Endothelial cell of umbilical vein (primary cell): ENCODE results near the gene SUPT4H1. TPM values are rescaled to one million over a fixed set of nuclear protein-coding genes. Genes with fewer than 3 reads are reported as not detected.

Experiments used
- BruUV-seq: library from RNA; stranded (reverse); fragments of 400-500 nt; replicated peaks from 2 replicates; lab custom pipeline; 2021; lab: Mats Ljungman, UMichigan
- CTCF ChIA-PET: fragments of 300-600, 350-600 bp; sonication (Branson Sonifier 250); formaldehyde crosslinking; loops from one replicate; lab custom pipeline; 2021; ENCODE audit warnings: antibody characterized with exemption, inconsistent platforms; lab: Charles Lee
- POLR2A ChIA-PET: fragments of 300-600, 350-600 bp; sonication (Branson Sonifier 250); formaldehyde crosslinking; loops from one replicate; lab custom pipeline; 2021; ENCODE audit warnings: antibody characterized with exemption, inconsistent platforms; lab: Charles Lee
- DNase-seq: peaks from one replicate; pipeline ENCODE4 v3.0.0-alpha.2; 2011; ENCODE audit warnings: low read depth, low spot score
- FAIRE-seq: peaks from 2 replicates; lab custom pipeline; 2011; peaks lifted over from hg19 to GRCh38; lab: Jason Lieb, UNC
- H2AFZ ChIP-seq: 2 replicates; pipeline ENCODE4 v1.6.0; 2012; ENCODE audit warnings: low read depth, low read length, control low read depth, inconsistent platforms
- H3K27ac ChIP-seq: 2 replicates; pipeline ENCODE4 v1.5.1; 2011; ENCODE audit warnings: low read depth, mild to moderate bottlenecking, control low read depth, low read length, moderate library complexity; ENCODE audit not compliant: insufficient read depth
- H3K27me3 ChIP-seq, 2 experiments: 2 replicates each; pipeline versions ENCODE4 v1.6.0 to v1.6.1; 2011; ENCODE audit warnings: low read length in 2 of 2, mixed read lengths in 1 of 2; ENCODE audit not compliant: control insufficient read depth in 2 of 2, insufficient read depth in 2 of 2
- H3K36me3 ChIP-seq, 2 experiments: 2 replicates in 1 of 2; 3 replicates in 1 of 2; pipeline ENCODE4 v1.5.1; 2011; ENCODE audit warnings: low read length in 2 of 2, mild to moderate bottlenecking in 1 of 2, moderate library complexity in 1 of 2; ENCODE audit not compliant: control insufficient read depth in 2 of 2, insufficient read depth in 2 of 2; ENCODE audit errors: extremely low read depth in 1 of 2
- H3K4me1 ChIP-seq: 3 replicates; pipeline ENCODE4 v1.5.1; 2011; ENCODE audit warnings: mild to moderate bottlenecking, low read length; ENCODE audit not compliant: control insufficient read depth, insufficient read depth; ENCODE audit errors: extremely low read depth
- H3K4me2 ChIP-seq: 2 replicates; pipeline ENCODE4 v1.6.1; 2011; ENCODE audit warnings: low read length, control low read depth, mixed read lengths; ENCODE audit not compliant: insufficient read depth
- H3K4me3 ChIP-seq, 3 experiments: fragments of 200-600 bp in 1 of 3; sonication (generic), shearing (Covaris generic) in 1 of 3; replicated peaks in 1 of 3; 2 replicates each; pipeline ENCODE4 v1.5.1; 2011 to 2016; ENCODE audit warnings: control low read depth in 3 of 3, low read length in 3 of 3, mild to moderate bottlenecking in 2 of 3, inconsistent platforms in 1 of 3, low read depth in 1 of 3, moderate library complexity in 1 of 3; ENCODE audit not compliant: insufficient read depth in 1 of 3
- H3K79me2 ChIP-seq: 2 replicates; pipeline ENCODE4 v1.6.0; 2012; ENCODE audit warnings: low read length, inconsistent platforms; ENCODE audit not compliant: control insufficient read depth, insufficient read depth
- H3K9ac ChIP-seq: replicated peaks from 2 replicates; pipeline ENCODE3; 2011; ENCODE audit warnings: low read length, control low read depth; ENCODE audit not compliant: insufficient read depth; ENCODE audit errors: extremely low read depth
- H3K9me1 ChIP-seq: replicated peaks from 3 replicates; pipeline ENCODE4 v1.6.0; 2011; ENCODE audit warnings: mild to moderate bottlenecking, low read length; ENCODE audit not compliant: control insufficient read depth, insufficient read depth; ENCODE audit errors: extremely low read depth
- H3K9me3 ChIP-seq: replicated peaks from 2 replicates; pipeline ENCODE4 v1.5.1; 2012; ENCODE audit warnings: low read length, inconsistent platforms; ENCODE audit not compliant: control insufficient read depth, insufficient read depth
- H4K20me1 ChIP-seq: replicated peaks from 2 replicates; pipeline ENCODE3; 2011; ENCODE audit warnings: mild to moderate bottlenecking, low read length; ENCODE audit not compliant: control insufficient read depth, insufficient read depth; ENCODE audit errors: extremely low read depth
- CTCF ChIP-seq, 2 donors: IDR thresholded peaks; 1 replicate in 1 of 2; 2 replicates in 1 of 2; pipeline ENCODE4 v1.5.1; 2011; ENCODE audit warnings: low read length in 2 of 2, mild to moderate bottlenecking in 2 of 2, moderate library complexity in 2 of 2, control low read depth in 1 of 2, inconsistent platforms in 1 of 2, low read depth in 1 of 2; ENCODE audit not compliant: insufficient read depth in 1 of 2; ENCODE audit errors: extremely low read depth in 1 of 2
- EZH2 ChIP-seq: IDR thresholded peaks from 2 replicates; pipeline ENCODE4 v1.6.1; 2012; ENCODE audit warnings: borderline replicate concordance, low read depth, mild to moderate bottlenecking, moderate library complexity, low read length, inconsistent platforms; ENCODE audit not compliant: severe bottlenecking
- FOS ChIP-seq: IDR thresholded peaks from 2 replicates; pipeline ENCODE4 v1.6.1; 2011; ENCODE audit warnings: mild to moderate bottlenecking, low read length, moderate library complexity, borderline replicate concordance; ENCODE audit not compliant: insufficient read depth
- GATA2 ChIP-seq: IDR thresholded peaks from 2 replicates; pipeline ENCODE4 v1.7.0; 2011; ENCODE audit warnings: low read depth, mild to moderate bottlenecking, moderate library complexity, mixed read lengths, low read length; ENCODE audit not compliant: insufficient read length, insufficient read depth
- JUN ChIP-seq: IDR thresholded peaks from 2 replicates; pipeline ENCODE4 v1.6.1; 2011; ENCODE audit warnings: borderline replicate concordance, low read depth; ENCODE audit not compliant: insufficient read length, insufficient read depth
- MAX ChIP-seq: IDR thresholded peaks from 2 replicates; pipeline ENCODE4 v1.6.1; 2011; ENCODE audit not compliant: insufficient read depth, insufficient read length
- MYC ChIP-seq: IDR thresholded peaks from one replicate; pipeline ENCODE4 v1.6.1; 2011; ENCODE audit warnings: mild to moderate bottlenecking, low read depth, low read length
- POLR2A ChIP-seq: IDR thresholded peaks from 2 replicates; pipeline ENCODE4 v1.6.1; 2012; ENCODE audit warnings: low read depth, mild to moderate bottlenecking, control low read depth, low read length
- POLR2AphosphoS5 ChIP-seq: IDR thresholded peaks from 2 replicates; pipeline ENCODE4 v1.6.1; 2012; ENCODE audit warnings: low read depth, mild to moderate bottlenecking, control low read depth, low read length, moderate library complexity; ENCODE audit not compliant: insufficient read depth
- dilution Hi-C: fragments of 300-500 bp; cut with MboI; formaldehyde crosslinking; loops from one replicate; pipeline ENCODE4 v1.15.0; 2019; ENCODE audit warnings: low sequenced_read_pairs; ENCODE audit not compliant: extremely low pct_ligation_motif_present
- intact Hi-C: fragments of 100-400 bp; cut with micrococcal nuclease; formaldehyde crosslinking; loops from one replicate; pipeline ENCODE4 v1.10.0; 2022
- polyA plus RNA-seq, 4 experiments: library from polyadenylated mRNA; depleted of rRNA in 3 of 4; stranded (reverse) in 3 of 4; unstranded in 1 of 4; fragments of >200 nt; gene quantifications; 2 replicates each; pipeline versions ENCODE4 v1.2.1 to v1.2.3, GENCODE V29; 2011 to 2012; ENCODE audit warnings: missing spikeins in 1 of 4
- total RNA-seq: library from RNA; stranded (reverse); gene quantifications from 2 replicates; pipeline ENCODE4 v1.2.3, GENCODE V29; 2021

SUPT4H1 gene
- total and polyA plus RNA-seq, 2 donors (not counting 3 experiments of a cell fraction or from before 2014, with no cell fraction given): 77.5 to 154 TPM

GRCh38 chr17:58351182-58351581 lies 819 bp downstream of the SUPT4H1 start:
- no peaks in the 10 kb centered on the region for H3K9me3 ChIP-seq
- no peak overlapping the region for H2AFZ ChIP-seq
- H3K27ac ChIP-seq: no peak overlapping the region
- no peaks in the 10 kb centered on the region for H3K27me3 ChIP-seq
- TF ChIP-seq POLR2A (no peak), CTCF (IDR thresholded peaks at IDR 0.05; ENCODE audit: extremely low read depth in 1 of 2, insufficient read depth in 1 of 2, low read depth in 1 of 2, low read length in 2 of 2) (no peak), POLR2AphosphoS5 (no peak), FOS (no peak), GATA2 (no peak), MYC (no peak), MAX (no peak), EZH2 (no peak), JUN (no peak)
- peak; percentile 35 for FAIRE-seq
- BruUV-seq: TSS peak; percentile 31
- peaks cover 4% of the 10 kb centered on the region for H3K4me1 ChIP-seq
- peak overlapping the region; percentile 89 for H3K9ac ChIP-seq
- ChIA-PET CTCF (interaction anchor here (0.9 to 2.9 kb wide), 5 partner anchors 10 to 101 kb away, joined by 3 to 19 read pairs (median 6); partner anchors contain the start of gene RNF43), POLR2A (interaction anchor here (0.6 to 2.5 kb wide), 2 partner anchors 12 to 1535 kb away, joined by 4 to 12 read pairs; no protein-coding TSS in a partner anchor)
- peak overlapping the region; percentile 71 to 87 (median 86) for H3K4me3 ChIP-seq
- H3K36me3 ChIP-seq: peaks cover 10 to 27% of the 10 kb centered on the region in 2 experiments
- no peak for DNase-seq
- intact Hi-C loops: loop anchor here (5.0 kb wide), 1 partner anchor 41 kb away; no protein-coding TSS in a partner anchor
- peaks cover 6% of the 10 kb centered on the region for H3K79me2 ChIP-seq
- no peaks in the 10 kb centered on the region for H4K20me1 ChIP-seq
- H3K4me2 ChIP-seq: peak overlapping the region; percentile 68
- dilution Hi-C loops: no loop called here
- H3K9me1 ChIP-seq: no peaks in the 10 kb centered on the region
